Progenitor cell of endocrine pancreas (in vitro differentiated cells): Measurements from ENCODE around the gene BRD4. TPM values are rescaled to one million over a fixed set of nuclear protein-coding genes. Genes with fewer than 3 reads are reported as not detected.

Experiments
- DNase-seq: peaks from one replicate; pipeline ENCODE4 v3.0.0; 2021; ENCODE audit warnings: low spot score; ENCODE audit not compliant: unreplicated experiment
- H3K27ac Mint-ChIP-seq: 2 replicates; pipeline ENCODE4 v1.8.0; 2021; ENCODE audit warnings: mild to moderate bottlenecking, moderate library complexity, mixed read lengths
- H3K27me3 Mint-ChIP-seq: 2 replicates; pipeline ENCODE4 v1.8.0; 2021; ENCODE audit warnings: mixed read lengths
- H3K36me3 Mint-ChIP-seq: 2 replicates; pipeline ENCODE4 v1.8.0; 2022; ENCODE audit warnings: mixed read lengths; ENCODE audit not compliant: insufficient read depth
- H3K4me1 Mint-ChIP-seq: 2 replicates; pipeline ENCODE4 v1.8.0; 2021; ENCODE audit warnings: low read depth, mixed read lengths
- H3K4me3 Mint-ChIP-seq: 2 replicates; pipeline ENCODE4 v1.8.0; 2021; ENCODE audit warnings: low read depth, mild to moderate bottlenecking, moderate library complexity, mixed read lengths
- H3K9me3 Mint-ChIP-seq: 2 replicates; pipeline ENCODE4 v1.8.0; 2021; ENCODE audit warnings: low read depth, mixed read lengths
- CTCF ChIP-seq: fragments of 200-600 bp; sonication (generic); IDR thresholded peaks from one replicate; pipeline ENCODE4 v1.5.0; 2021; ENCODE audit warnings: antibody characterized with exemption, mild to moderate bottlenecking; ENCODE audit not compliant: unreplicated experiment
- total RNA-seq: library from RNA; stranded (reverse); gene quantifications from 2 replicates; pipeline ENCODE4 v1.2.1, GENCODE V29; 2021

The BRD4 gene
- total RNA-seq, 1 donor from 2014 or later = 144 TPM

GRCh38 chr19:15372470-15372869 is 40.1 kb upstream of the BRD4 start:
- no peaks in the 10 kb centered on the region for H3K9me3 Mint-ChIP-seq
- H3K27ac Mint-ChIP-seq = no peak overlapping the region
- no peaks in the 10 kb centered on the region for H3K27me3 Mint-ChIP-seq
- peaks cover 5% of the 10 kb centered on the region for H3K36me3 Mint-ChIP-seq
- no peak for TF ChIP-seq CTCF
- H3K4me3 Mint-ChIP-seq = no peak overlapping the region
- DNase-seq = no peak
- peaks cover 7% of the 10 kb centered on the region for H3K4me1 Mint-ChIP-seq

GRCh38 chr19:15371786-15372380 is 39.5 kb upstream of the BRD4 start:
- Mint-ChIP-seq H3K27ac (peak overlapping the region; percentile 62), H3K4me3 (no peak overlapping the region), H3K9me3 (no peaks in the 10 kb centered on the region), H3K27me3 (no peaks in the 10 kb centered on the region), H3K36me3 (peaks cover 5% of the 10 kb centered on the region), H3K4me1 (peaks cover 3% of the 10 kb centered on the region)
- TF ChIP-seq CTCF = no peak
- DNase-seq = no peak

GRCh38 chr19:15371119-15371518 is 38.8 kb upstream of the BRD4 start:
- no peaks in the 10 kb centered on the region for H3K9me3 Mint-ChIP-seq
- no peak for DNase-seq
- peaks cover 8% of the 10 kb centered on the region for H3K36me3 Mint-ChIP-seq
- H3K4me1 Mint-ChIP-seq = no peaks in the 10 kb centered on the region
- no peak for TF ChIP-seq CTCF
- no peak overlapping the region for H3K27ac Mint-ChIP-seq
- no peaks in the 10 kb centered on the region for H3K27me3 Mint-ChIP-seq
- no peak overlapping the region for H3K4me3 Mint-ChIP-seq

- TF ChIP-seq CTCF = no peak
- Mint-ChIP-seq H3K27ac (peak overlapping the region; percentile 29), H3K27me3 (no peaks in the 10 kb centered on the region), H3K4me3 (no peak overlapping the region), H3K9me3 (no peaks in the 10 kb centered on the region), H3K36me3 (peaks cover 17% of the 10 kb centered on the region), H3K4me1 (no peaks in the 10 kb centered on the region)
- no peak for DNase-seq
Observed at GRCh38 chr19:15369594-15369891, 37.2 kb upstream of the BRD4 start.

- Mint-ChIP-seq H3K9me3 (no peaks in the 10 kb centered on the region), H3K27me3 (no peaks in the 10 kb centered on the region), H3K4me3 (no peak overlapping the region), H3K27ac (no peak overlapping the region), H3K36me3 (peaks cover 17% of the 10 kb centered on the region), H3K4me1 (no peaks in the 10 kb centered on the region)
- DNase-seq = no peak
- no peak for TF ChIP-seq CTCF
Observed at GRCh38 chr19:15368798-15369593, 36.7 kb upstream of the BRD4 start.
